Measurements from ENCODE around the gene SLC41A2.
A peak's percentile ranks its signal among the peaks of the same experiment; 100 is the strongest.
"Not testable (repeated sequence)": the region's sequence is repeated elsewhere in the genome, so short reads cannot be mapped to it uniquely, and the experiment has no call there.

SLC41A2 gene

GRCh38 chr12:104963757-104964156 lies 5.7 kb upstream of the SLC41A2 start:
- no peak for DNase-seq

- no peak for DNase-seq
Measured at GRCh38 chr12:104960464-104960863, 2.4 kb upstream of the SLC41A2 start.

GRCh38 chr12:104959335-104959841 lies 1.3 kb upstream of the SLC41A2 start:
- no peak for DNase-seq

GRCh38 chr12:104958805-104959334 lies 780 bp upstream of the SLC41A2 start:
- DNase-seq, result no peak

GRCh38 chr12:104957719-104958000 lies 430 bp downstream of the SLC41A2 start:
- peak; percentile 49 for DNase-seq

GRCh38 chr12:104956870-104957718 lies 996 bp downstream of the SLC41A2 start:
- DNase-seq, result no peak

GRCh38 chr12:104955703-104956102 lies 2.4 kb downstream of the SLC41A2 start:
- DNase-seq, result no peak

GRCh38 chr12:104953323-104953722 lies 4.8 kb downstream of the SLC41A2 start:
- DNase-seq, result no peak

GRCh38 chr12:104952816-104953215 lies 5.3 kb downstream of the SLC41A2 start:
- no peak for DNase-seq

- no peak for DNase-seq
Measured at GRCh38 chr12:104951759-104952509, 6.2 kb downstream of the SLC41A2 start.

GRCh38 chr12:104948716-104949115 lies 9.4 kb downstream of the SLC41A2 start:
- not testable (repeated sequence) for DNase-seq

GRCh38 chr12:104944252-104944651 lies 13.8 kb downstream of the SLC41A2 start:
- DNase-seq, result no peak

- not testable (repeated sequence) for DNase-seq
Measured at GRCh38 chr12:104943401-104943800, 14.7 kb downstream of the SLC41A2 start.

GRCh38 chr12:104942075-104942474 lies 16.0 kb downstream of the SLC41A2 start:
- no peak for DNase-seq

GRCh38 chr12:104941454-104941853 lies 16.6 kb downstream of the SLC41A2 start:
- DNase-seq, result no peak

GRCh38 chr12:104939089-104939488 lies 19.0 kb downstream of the SLC41A2 start:
- no peak for DNase-seq

- DNase-seq, result no peak
Measured at GRCh38 chr12:104938371-104938770, 19.7 kb downstream of the SLC41A2 start.

- no peak for DNase-seq
Measured at GRCh38 chr12:104935886-104936285, 22.2 kb downstream of the SLC41A2 start.

- no peak for DNase-seq
Measured at GRCh38 chr12:104933778-104934177, 24.3 kb downstream of the SLC41A2 start.

- DNase-seq, result no peak
Measured at GRCh38 chr12:104933128-104933527, 25.0 kb downstream of the SLC41A2 start.

- DNase-seq, result peak; percentile 52
Measured at GRCh38 chr12:104930388-104931326, 27.4 kb downstream of the SLC41A2 start.

- no peak for DNase-seq
Measured at GRCh38 chr12:104929977-104930376, 28.1 kb downstream of the SLC41A2 start.

- DNase-seq, result no peak
Measured at GRCh38 chr12:104929368-104929767, 28.7 kb downstream of the SLC41A2 start.
